Measurements from ENCODE around the gene TMEM168.
"Not testable (repeated sequence)": the region's sequence is repeated elsewhere in the genome, so short reads cannot be mapped to it uniquely, and the experiment has no call there.

DNA sequence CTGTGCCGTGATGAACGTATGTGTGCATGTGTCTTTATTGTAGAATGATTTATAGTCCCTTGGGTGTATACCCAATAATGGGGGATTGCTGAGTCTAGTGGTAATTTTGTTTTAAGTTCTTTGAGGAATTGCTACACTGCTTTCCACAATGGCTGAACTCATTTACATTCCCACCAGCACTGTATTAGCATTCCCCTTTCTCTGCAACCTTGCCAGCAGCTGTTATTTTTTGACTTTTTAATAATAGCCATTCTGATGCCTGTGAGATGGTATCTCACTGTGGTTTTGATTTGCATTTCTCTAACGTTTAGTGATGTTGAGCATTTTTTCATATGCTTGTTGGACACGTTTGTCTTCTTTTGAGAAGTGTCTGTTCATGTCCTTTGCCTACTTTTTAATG lies 45.7 kb upstream of the TMEM168 start:
- TF ChIP-seq, protein P1, sequence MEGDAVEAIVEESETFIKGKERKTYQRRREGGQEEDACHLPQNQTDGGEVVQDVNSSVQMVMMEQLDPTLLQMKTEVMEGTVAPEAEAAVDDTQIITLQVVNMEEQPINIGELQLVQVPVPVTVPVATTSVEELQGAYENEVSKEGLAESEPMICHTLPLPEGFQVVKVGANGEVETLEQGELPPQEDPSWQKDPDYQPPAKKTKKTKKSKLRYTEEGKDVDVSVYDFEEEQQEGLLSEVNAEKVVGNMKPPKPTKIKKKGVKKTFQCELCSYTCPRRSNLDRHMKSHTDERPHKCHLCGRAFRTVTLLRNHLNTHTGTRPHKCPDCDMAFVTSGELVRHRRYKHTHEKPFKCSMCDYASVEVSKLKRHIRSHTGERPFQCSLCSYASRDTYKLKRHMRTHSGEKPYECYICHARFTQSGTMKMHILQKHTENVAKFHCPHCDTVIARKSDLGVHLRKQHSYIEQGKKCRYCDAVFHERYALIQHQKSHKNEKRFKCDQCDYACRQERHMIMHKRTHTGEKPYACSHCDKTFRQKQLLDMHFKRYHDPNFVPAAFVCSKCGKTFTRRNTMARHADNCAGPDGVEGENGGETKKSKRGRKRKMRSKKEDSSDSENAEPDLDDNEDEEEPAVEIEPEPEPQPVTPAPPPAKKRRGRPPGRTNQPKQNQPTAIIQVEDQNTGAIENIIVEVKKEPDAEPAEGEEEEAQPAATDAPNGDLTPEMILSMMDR (IDR thresholded peaks at IDR 0.05), result not testable (repeated sequence)
- not testable (repeated sequence) for TF ChIP-seq POLR2A (IDR thresholded peaks at IDR 0.05)
